Epithelial cell of esophagus (primary cell): ENCODE data around the gene IQCE.

Source experiments
- DNase-seq: peaks from one replicate; pipeline ENCODE4 v3.0.0; 2010; ENCODE audit warnings: low read depth
- H3K4me3 ChIP-seq: 2 replicates; pipeline ENCODE4 v1.5.1; 2011; ENCODE audit warnings: mild to moderate bottlenecking, low read length, control low read depth
- CTCF ChIP-seq: IDR thresholded peaks from 2 replicates; pipeline ENCODE4 v1.5.1; 2011; ENCODE audit warnings: low read depth, mild to moderate bottlenecking, low read length, control low read depth, inconsistent platforms; ENCODE audit not compliant: insufficient read depth; ENCODE audit errors: missing control alignments

Gene IQCE

GRCh38 chr7:2525658-2526630 lies 32.8 kb upstream of the IQCE start:
- no peak for TF ChIP-seq CTCF
- H3K4me3 ChIP-seq = no peak overlapping the region
- no peak for DNase-seq

- no peak overlapping the region for H3K4me3 ChIP-seq
- TF ChIP-seq CTCF = no peak
- no peak for DNase-seq
These were observed 31.9 kb upstream of the IQCE start for GRCh38 chr7:2526659-2527504.

GRCh38 chr7:2527505-2528467 lies 31.0 kb upstream of the IQCE start:
- no peak for TF ChIP-seq CTCF
- H3K4me3 ChIP-seq = no peak overlapping the region
- DNase-seq = peak; percentile 61

GRCh38 chr7:2528481-2529095 lies 30.2 kb upstream of the IQCE start:
- no peak for TF ChIP-seq CTCF
- no peak overlapping the region for H3K4me3 ChIP-seq
- DNase-seq = no peak

- TF ChIP-seq CTCF = no peak
- no peak overlapping the region for H3K4me3 ChIP-seq
- DNase-seq = peak; percentile 35
These were observed 29.4 kb upstream of the IQCE start for GRCh38 chr7:2529161-2530070.
